Measurements from ENCODE around the gene PLA2G5. TPM values are rescaled to one million over a fixed set of nuclear protein-coding genes. Genes with fewer than 3 reads are reported as not detected.
"Not testable (repeated sequence)": the region's sequence is repeated elsewhere in the genome, so short reads cannot be mapped to it uniquely, and the experiment has no call there.

The PLA2G5 gene
- polyA plus RNA-seq, 3 donors: not detected

- no peak for DNase-seq
- Histone ChIP-seq H3K36me3 (replicated peaks in 1 of 2; ENCODE audit: control insufficient read depth in 1 of 2, insufficient read depth in 2 of 2, low read length in 2 of 2) (no peaks in the 10 kb centered on the region), H2AFZ (ENCODE audit: insufficient read depth, low read depth, low read length, poor library complexity, severe bottlenecking) (no peak overlapping the region), H3K4me1 (ENCODE audit: control insufficient read depth in 1 of 2, insufficient read depth in 2 of 2, low read length in 2 of 2) (no peaks in the 10 kb centered on the region), H4K20me1 (ENCODE audit: insufficient read depth, low read length) (no peaks in the 10 kb centered on the region), H3K79me2 (ENCODE audit: insufficient read depth, low read length) (no peaks in the 10 kb centered on the region), H3K4me2 (replicated peaks; ENCODE audit: extremely low read depth, low read length, poor library complexity, severe bottlenecking) (no peak overlapping the region), H3K4me3 (replicated peaks in 1 of 3; ENCODE audit: low read depth in 2 of 3, low read length in 3 of 3) (no peak overlapping the region), H3K27me3 (ENCODE audit: control insufficient read depth in 2 of 2, insufficient read depth in 2 of 2, low read length in 2 of 2) (peaks cover 2% of the 10 kb centered on the region in 2 donors), H3K9ac (ENCODE audit: insufficient read depth, low read length, poor library complexity, severe bottlenecking) (no peak overlapping the region), H3K9me3 (replicated peaks in 1 of 2; ENCODE audit: control insufficient read depth in 1 of 2, insufficient read depth in 1 of 2, low read length in 2 of 2) (peaks cover 5 to 11% of the 10 kb centered on the region in 2 donors), H3K27ac (ENCODE audit: low read depth in 1 of 2, low read length in 2 of 2) (no peak overlapping the region)
- no peak for TF ChIP-seq CTCF (IDR thresholded peaks at IDR 0.05)
- H3K9me3 Mint-ChIP-seq: peaks cover 5 to 20% (median 16%) of the 10 kb centered on the region in 7 donors
- no peaks in the 10 kb centered on the region for H3K4me1 Mint-ChIP-seq
- H3K27ac Mint-ChIP-seq: no peak overlapping the region
- H3K36me3 Mint-ChIP-seq: no peaks in the 10 kb centered on the region
- peaks cover 0 to 7% (median 5%) of the 10 kb centered on the region in 3 donors for H3K27me3 Mint-ChIP-seq (ENCODE audit: low read depth in 3 of 3)
- no CpG with 5 or more reads among the region's 1 CpG for WGBS (ENCODE audit: insufficient coverage)
- H3K4me3 Mint-ChIP-seq: no peak overlapping the region
- intact Hi-C loops (cut with micrococcal nuclease): no loop called here
Measured at GRCh38 chr1:20047096-20047495, 22.9 kb upstream of the PLA2G5 start.

GRCh38 chr1:20048563-20048962 is 21.4 kb upstream of the PLA2G5 start:
- Histone ChIP-seq H4K20me1 (ENCODE audit: insufficient read depth, low read length) (no peaks in the 10 kb centered on the region), H2AFZ (ENCODE audit: insufficient read depth, low read depth, low read length, poor library complexity, severe bottlenecking) (no peak overlapping the region), H3K27me3 (ENCODE audit: control insufficient read depth in 2 of 2, insufficient read depth in 2 of 2, low read length in 2 of 2) (peaks cover 0 to 2% of the 10 kb centered on the region in 2 donors), H3K36me3 (replicated peaks in 1 of 2; ENCODE audit: control insufficient read depth in 1 of 2, insufficient read depth in 2 of 2, low read length in 2 of 2) (no peaks in the 10 kb centered on the region), H3K4me3 (replicated peaks in 1 of 3; ENCODE audit: low read depth in 2 of 3, low read length in 3 of 3) (no peak overlapping the region), H3K4me2 (replicated peaks; ENCODE audit: extremely low read depth, low read length, poor library complexity, severe bottlenecking) (no peak overlapping the region), H3K9me3 (replicated peaks in 1 of 2; ENCODE audit: control insufficient read depth in 1 of 2, insufficient read depth in 1 of 2, low read length in 2 of 2) (peaks cover 5 to 14% of the 10 kb centered on the region in 2 donors), H3K27ac (ENCODE audit: low read depth in 1 of 2, low read length in 2 of 2) (no peak overlapping the region), H3K4me1 (ENCODE audit: control insufficient read depth in 1 of 2, insufficient read depth in 2 of 2, low read length in 2 of 2) (no peaks in the 10 kb centered on the region), H3K9ac (ENCODE audit: insufficient read depth, low read length, poor library complexity, severe bottlenecking) (no peak overlapping the region), H3K79me2 (ENCODE audit: insufficient read depth, low read length) (no peaks in the 10 kb centered on the region)
- TF ChIP-seq CTCF (IDR thresholded peaks at IDR 0.05): no peak
- Mint-ChIP-seq H3K27ac (no peak overlapping the region), H3K4me1 (no peaks in the 10 kb centered on the region), H3K36me3 (no peaks in the 10 kb centered on the region), H3K27me3 (ENCODE audit: low read depth in 3 of 3) (peaks cover under 1 to 7% (median 5%) of the 10 kb centered on the region in 3 donors), H3K4me3 (no peak overlapping the region), H3K9me3 (peaks cover 11 to 26% (median 19%) of the 10 kb centered on the region in 7 donors)
- intact Hi-C loops (cut with micrococcal nuclease): no loop called here
- DNase-seq: no peak
- no CpG with 5 or more reads among the region's 1 CpG for WGBS (ENCODE audit: insufficient coverage)

- peaks cover 5 to 14% of the 10 kb centered on the region in 2 donors for H3K9me3 ChIP-seq (replicated peaks in 1 of 2; ENCODE audit: control insufficient read depth in 1 of 2, insufficient read depth in 1 of 2, low read length in 2 of 2)
- H3K4me2 ChIP-seq (replicated peaks; ENCODE audit: extremely low read depth, low read length, poor library complexity, severe bottlenecking); H3K4me1 ChIP-seq (ENCODE audit: control insufficient read depth in 1 of 2, insufficient read depth in 2 of 2, low read length in 2 of 2); H3K27ac Mint-ChIP-seq; H3K4me3 ChIP-seq (replicated peaks in 1 of 3; ENCODE audit: low read depth in 2 of 3, low read length in 3 of 3); H3K9ac ChIP-seq (ENCODE audit: insufficient read depth, low read length, poor library complexity, severe bottlenecking); H3K4me3 Mint-ChIP-seq; H3K36me3 Mint-ChIP-seq; H4K20me1 ChIP-seq (ENCODE audit: insufficient read depth, low read length); H3K27ac ChIP-seq (ENCODE audit: low read depth in 1 of 2, low read length in 2 of 2); H3K27me3 ChIP-seq (ENCODE audit: control insufficient read depth in 2 of 2, insufficient read depth in 2 of 2, low read length in 2 of 2); intact Hi-C loops (cut with micrococcal nuclease); H3K27me3 Mint-ChIP-seq (ENCODE audit: low read depth in 3 of 3); H3K79me2 ChIP-seq (ENCODE audit: insufficient read depth, low read length); H2AFZ ChIP-seq (ENCODE audit: insufficient read depth, low read depth, low read length, poor library complexity, severe bottlenecking); DNase-seq; H3K4me1 Mint-ChIP-seq; H3K36me3 ChIP-seq (replicated peaks in 1 of 2; ENCODE audit: control insufficient read depth in 1 of 2, insufficient read depth in 2 of 2, low read length in 2 of 2): not testable (repeated sequence)
- peaks cover 11 to 26% (median 20%) of the 10 kb centered on the region in 7 donors for H3K9me3 Mint-ChIP-seq
- WGBS (ENCODE audit: insufficient coverage): no CpG with 5 or more reads among the region's 1 CpG
Measured at GRCh38 chr1:20049056-20049798, 20.8 kb upstream of the PLA2G5 start.
